Activated T-cell treated with anti-CD3 and anti-CD28 coated beads, Interleukin-2, amount 50 U/mL, for 24 hours (primary cell): ENCODE data around the gene NOD1.
A peak's percentile ranks its signal among the peaks of the same experiment; 100 is the strongest.
"Not testable (repeated sequence)": the region's sequence is repeated elsewhere in the genome, so short reads cannot be mapped to it uniquely, and the experiment has no call there.

Experiments used
- DNase-seq: peaks from one replicate; pipeline ENCODE4 v3.0.0-alpha.2; 2020
- H3K27ac Mint-ChIP-seq: 2 replicates; pipeline ENCODE4 v1.8.0; 2020; ENCODE audit warnings: mild to moderate bottlenecking, mixed read lengths
- H3K27me3 Mint-ChIP-seq: 2 replicates; pipeline ENCODE4 v1.8.0; 2020; ENCODE audit warnings: mixed read lengths
- H3K36me3 Mint-ChIP-seq: 2 replicates; pipeline ENCODE4 v1.8.0; 2020; ENCODE audit warnings: low read depth, mixed read lengths
- H3K4me1 Mint-ChIP-seq: 2 replicates; pipeline ENCODE4 v1.8.0; 2020; ENCODE audit warnings: low read depth, mixed read lengths
- H3K4me3 Mint-ChIP-seq: 2 replicates; pipeline ENCODE4 v1.8.0; 2020; ENCODE audit warnings: mild to moderate bottlenecking, moderate library complexity, mixed read lengths
- H3K9me3 Mint-ChIP-seq: 2 replicates; pipeline ENCODE4 v1.8.0; 2020; ENCODE audit warnings: mixed read lengths

Gene NOD1

DNA sequence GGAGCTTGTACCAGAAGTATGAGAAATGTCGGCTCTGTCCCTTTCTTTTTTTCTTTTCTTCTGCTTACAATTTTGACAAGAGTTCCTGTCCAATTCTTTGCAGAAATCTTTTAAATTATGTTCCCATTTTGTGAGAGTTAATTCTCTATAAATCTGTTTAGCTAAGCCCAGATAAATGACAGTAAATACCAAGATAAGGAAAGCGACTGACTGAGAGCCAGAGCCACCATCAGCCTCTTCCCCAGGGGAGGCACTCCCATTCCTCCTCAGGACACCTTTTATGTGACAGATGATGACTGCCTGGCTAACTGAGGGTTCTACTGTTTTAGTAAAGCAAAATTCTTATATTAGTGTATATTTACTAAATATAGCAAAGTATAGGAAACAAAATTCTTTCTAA, 32.9 kb upstream of the NOD1 start:
- Mint-ChIP-seq H3K36me3 (no peaks in the 10 kb centered on the region), H3K9me3 (peaks cover 3% of the 10 kb centered on the region), H3K4me1 (no peaks in the 10 kb centered on the region), H3K27ac (no peak overlapping the region), H3K27me3 (no peaks in the 10 kb centered on the region), H3K4me3 (no peak overlapping the region)
- no peak for DNase-seq

DNA sequence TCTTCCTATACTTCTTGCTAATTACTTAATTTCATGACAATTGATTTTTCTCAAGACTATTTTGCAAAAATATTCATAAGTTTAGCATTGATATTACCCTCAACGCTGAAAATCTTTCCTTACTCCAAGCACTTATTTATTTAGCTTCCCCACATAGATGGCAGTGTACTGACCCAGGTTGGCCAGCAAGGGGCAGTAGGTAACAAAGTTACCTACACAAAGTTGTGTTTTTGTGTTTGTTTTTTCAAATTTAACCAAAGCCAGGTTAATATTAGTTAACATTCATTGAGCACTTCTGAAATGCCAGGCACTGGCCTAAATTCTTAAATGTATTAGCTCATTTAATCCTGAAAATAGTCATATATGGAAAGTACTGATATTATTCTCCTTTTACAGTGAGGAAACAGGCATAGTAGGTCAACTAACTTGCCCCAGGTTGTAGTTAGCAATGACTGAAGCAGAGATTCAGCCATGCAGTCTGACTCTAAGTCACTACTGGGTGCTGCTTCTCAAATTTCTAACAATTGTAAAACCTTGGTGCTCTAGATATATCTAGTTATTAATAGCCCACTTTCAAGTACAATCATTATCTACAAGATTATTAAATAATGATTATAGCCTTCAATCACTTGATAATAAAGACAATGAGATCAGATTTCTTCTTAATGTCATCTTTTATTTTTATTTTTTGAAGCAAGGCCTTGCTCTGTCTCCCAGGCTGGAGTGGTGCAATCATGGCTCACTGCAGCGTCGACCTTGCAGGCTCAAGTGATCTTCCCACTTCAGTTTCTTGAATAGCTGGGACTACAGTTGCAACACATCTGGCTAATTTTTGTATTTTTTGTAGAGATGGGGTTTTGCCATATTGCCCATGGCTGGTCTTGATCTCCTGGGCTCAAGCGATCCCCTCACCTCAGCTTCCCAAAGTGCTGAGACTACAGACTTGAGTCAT, 31.8 kb upstream of the NOD1 start:
- peaks cover 3% of the 10 kb centered on the region for H3K9me3 Mint-ChIP-seq
- H3K4me3 Mint-ChIP-seq: no peak overlapping the region
- H3K27me3 Mint-ChIP-seq: no peaks in the 10 kb centered on the region
- no peak for DNase-seq
- H3K4me1 Mint-ChIP-seq: peaks cover 6% of the 10 kb centered on the region
- no peaks in the 10 kb centered on the region for H3K36me3 Mint-ChIP-seq
- H3K27ac Mint-ChIP-seq: no peak overlapping the region

GRCh38 chr7:30509171-30509857, 30.7 kb upstream of the NOD1 start:
- not testable (repeated sequence) for H3K27me3 Mint-ChIP-seq, H3K36me3 Mint-ChIP-seq, H3K4me1 Mint-ChIP-seq, H3K4me3 Mint-ChIP-seq, DNase-seq, H3K27ac Mint-ChIP-seq, H3K9me3 Mint-ChIP-seq

- H3K27me3 Mint-ChIP-seq, H3K27ac Mint-ChIP-seq, DNase-seq, H3K4me3 Mint-ChIP-seq, H3K9me3 Mint-ChIP-seq: not testable (repeated sequence)
- H3K4me1 Mint-ChIP-seq: peaks cover 23% of the 10 kb centered on the region
- peaks cover 25% of the 10 kb centered on the region for H3K36me3 Mint-ChIP-seq
Measured at GRCh38 chr7:30507346-30507900, 28.8 kb upstream of the NOD1 start.

DNA sequence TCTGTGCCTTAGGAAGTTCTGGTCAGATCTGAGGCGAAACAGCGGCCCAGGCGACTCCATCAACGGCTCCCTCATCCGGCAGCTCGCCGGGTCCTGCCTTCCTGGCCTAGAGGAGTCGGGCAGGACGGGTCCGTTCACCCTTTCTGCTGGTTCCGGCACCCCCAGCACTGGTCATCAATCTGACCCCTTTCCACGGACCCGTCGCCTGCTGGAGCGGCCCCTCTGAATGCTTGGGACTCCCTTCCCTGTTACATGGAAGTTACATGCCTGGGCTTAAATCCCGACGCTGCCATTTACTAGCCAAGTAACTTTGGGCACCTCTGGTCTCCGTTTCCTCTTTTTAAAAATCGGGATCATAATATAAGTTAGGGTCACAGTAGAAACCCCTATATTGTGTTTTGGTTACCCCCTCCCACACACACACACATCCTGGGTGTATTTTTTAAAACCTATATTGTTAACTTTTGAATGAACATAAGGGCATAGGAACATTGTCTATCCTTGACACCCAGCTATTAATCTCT, 26.7 kb upstream of the NOD1 start:
- Mint-ChIP-seq H3K27ac (peak overlapping the region; percentile 97), H3K27me3 (no peaks in the 10 kb centered on the region), H3K4me3 (peak overlapping the region; percentile 83), H3K36me3 (peaks cover 44% of the 10 kb centered on the region), H3K9me3 (peaks cover 3% of the 10 kb centered on the region), H3K4me1 (peaks cover 41% of the 10 kb centered on the region)
- DNase-seq: no peak

DNA sequence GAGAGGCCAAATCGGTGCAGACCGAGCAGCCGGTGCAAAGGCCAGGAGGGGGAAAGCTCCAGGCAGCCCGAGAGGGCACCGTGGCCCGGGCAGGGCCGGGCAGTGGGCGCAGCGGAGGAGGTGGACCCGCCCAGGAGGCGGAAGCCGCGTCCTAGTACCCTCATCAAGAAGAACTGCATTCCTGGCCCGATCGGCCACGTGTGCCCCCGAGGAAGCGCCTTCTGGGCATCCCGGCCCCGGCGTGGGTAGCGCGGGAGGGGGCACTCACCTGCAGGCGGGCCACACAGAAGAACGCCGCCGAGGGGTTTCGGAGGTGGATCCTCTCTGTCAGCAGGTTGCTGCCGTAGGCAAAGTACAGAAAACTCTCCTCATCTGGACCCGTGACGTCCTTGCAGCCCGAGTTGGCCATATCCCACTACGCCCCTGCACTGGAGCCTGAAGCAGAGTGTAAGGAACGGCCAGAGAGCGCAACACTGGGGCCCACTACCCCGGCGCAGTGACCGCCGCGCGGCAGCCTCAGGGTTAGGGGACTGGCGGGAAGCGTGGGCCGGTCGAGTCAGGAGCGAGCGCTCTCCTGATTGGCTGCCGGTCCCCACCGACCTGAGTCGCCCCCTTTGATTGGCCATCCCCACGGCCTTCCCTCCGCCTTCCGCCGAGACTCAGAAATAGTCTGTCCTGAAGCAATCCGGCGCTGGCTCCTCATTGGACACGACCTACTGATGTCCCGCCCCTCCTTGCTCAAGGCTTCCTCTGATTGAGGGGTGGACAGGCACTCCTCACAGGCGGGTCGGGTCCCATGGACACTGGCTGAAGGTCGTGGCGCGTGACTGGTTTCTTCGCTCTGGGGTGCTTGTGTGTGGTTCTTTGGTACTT, 26.0 kb upstream of the NOD1 start, which contains the start of gene GGCT:
Gene GGCT (minus strand): TSS at position 529 of the 873 bp plus-strand sequence. CDS start 120 bp downstream, at position 409.
- Mint-ChIP-seq H3K27ac (peak within 1 kb of the TSS; percentile 97), H3K4me1 (peaks cover 46% of the 10 kb centered on the region), H3K27me3 (no peaks in the 10 kb centered on the region), H3K4me3 (peak within 1 kb of the TSS; percentile 83), H3K9me3 (peaks cover 3% of the 10 kb centered on the region), H3K36me3 (peaks cover 51% of the 10 kb centered on the region)
- peak; percentile 97 for DNase-seq

DNA sequence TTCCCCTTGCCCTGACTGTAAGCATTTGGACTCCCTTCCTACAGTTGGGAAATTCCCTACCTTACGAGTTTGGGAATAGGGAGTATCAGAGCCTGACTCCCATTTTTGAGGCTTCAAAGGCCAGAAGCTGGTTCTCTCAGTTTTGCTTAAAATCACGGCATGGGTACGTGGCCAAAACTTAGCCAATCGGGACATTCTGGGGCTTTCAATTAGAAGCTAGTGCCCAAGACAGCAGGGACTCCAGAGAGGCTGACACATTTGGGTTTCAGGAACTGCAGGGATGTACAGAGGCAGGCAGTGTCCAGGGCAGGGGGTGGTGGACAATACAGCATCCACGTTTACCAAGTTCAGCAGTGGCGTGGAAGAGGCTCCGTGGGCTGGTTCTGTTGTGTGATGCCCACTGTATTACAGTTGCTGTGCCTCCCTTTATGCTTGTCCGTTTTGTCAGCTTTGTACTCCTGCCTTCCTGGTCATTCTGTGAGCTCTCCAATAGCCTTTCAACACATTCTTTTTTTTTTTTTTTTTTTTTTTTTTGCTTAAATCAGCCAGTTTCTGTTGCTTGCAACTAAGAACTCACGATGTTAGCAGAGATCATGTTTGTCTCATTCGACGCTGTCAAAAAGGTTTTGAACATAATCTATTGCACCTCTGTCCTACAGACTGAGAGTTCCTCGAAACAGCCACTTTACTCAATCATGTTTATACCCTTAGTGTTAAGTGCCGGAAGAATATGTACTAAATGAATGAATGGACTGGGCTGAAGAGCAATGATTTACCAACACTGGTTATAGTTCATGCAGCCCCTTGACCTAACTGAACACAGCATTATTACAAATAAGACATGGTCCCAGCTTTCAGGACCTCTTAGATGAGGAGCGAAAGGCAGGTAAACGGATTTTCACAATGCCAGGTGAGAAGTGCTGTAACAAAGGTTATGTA, 25.0 kb upstream of the NOD1 start:
- Mint-ChIP-seq H3K9me3 (peaks cover 3% of the 10 kb centered on the region), H3K4me1 (peaks cover 46% of the 10 kb centered on the region), H3K36me3 (peaks cover 59% of the 10 kb centered on the region), H3K27me3 (no peaks in the 10 kb centered on the region), H3K27ac (peak overlapping the region; percentile 97), H3K4me3 (peak overlapping the region; percentile 83)
- no peak for DNase-seq

DNA sequence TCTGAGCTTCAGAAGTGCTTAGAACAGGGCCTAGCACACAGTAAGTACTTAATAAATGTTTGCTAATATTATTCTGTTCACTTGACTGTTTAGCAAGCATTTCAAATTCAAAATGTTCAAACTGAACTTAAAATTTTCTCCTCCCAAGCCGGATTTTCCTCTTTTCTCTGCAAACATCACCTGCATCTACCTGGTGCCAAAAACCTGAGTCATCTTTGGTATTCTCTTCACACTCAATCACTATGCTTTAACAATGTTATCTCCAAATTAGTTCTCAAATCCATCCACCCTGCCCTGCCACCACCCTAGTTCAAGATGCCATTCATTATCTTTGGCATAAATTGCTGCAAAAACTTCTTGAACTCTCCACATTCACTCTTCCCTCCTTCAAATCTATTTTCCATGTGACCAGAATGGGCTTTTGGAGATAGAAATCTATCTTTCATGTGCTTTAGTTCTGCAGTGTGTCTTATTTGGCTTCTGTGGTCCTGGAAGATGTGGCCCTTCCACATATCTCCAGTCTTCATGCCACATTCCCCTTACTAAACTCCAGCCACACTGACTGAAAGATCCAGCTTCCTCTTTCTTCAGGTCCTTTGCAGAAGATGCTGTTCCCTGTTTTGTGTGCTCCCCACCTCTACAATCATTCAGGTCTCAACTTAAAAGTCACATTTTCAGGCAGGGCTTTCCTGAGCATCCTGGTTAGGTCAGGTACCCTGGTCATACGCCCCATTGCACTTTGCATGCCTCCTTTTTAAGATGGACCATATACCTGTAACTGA, 24.1 kb upstream of the NOD1 start:
- H3K4me3 Mint-ChIP-seq: peak overlapping the region; percentile 83
- H3K36me3 Mint-ChIP-seq: peaks cover 62% of the 10 kb centered on the region
- H3K4me1 Mint-ChIP-seq: peaks cover 46% of the 10 kb centered on the region
- no peaks in the 10 kb centered on the region for H3K9me3 Mint-ChIP-seq
- no peaks in the 10 kb centered on the region for H3K27me3 Mint-ChIP-seq
- peak overlapping the region; percentile 12 for H3K27ac Mint-ChIP-seq
- no peak for DNase-seq

- no peak overlapping the region for H3K27ac Mint-ChIP-seq
- H3K36me3 Mint-ChIP-seq: peaks cover 74% of the 10 kb centered on the region
- no peak for DNase-seq
- no peaks in the 10 kb centered on the region for H3K27me3 Mint-ChIP-seq
- peaks cover 46% of the 10 kb centered on the region for H3K4me1 Mint-ChIP-seq
- H3K9me3 Mint-ChIP-seq: no peaks in the 10 kb centered on the region
- peak overlapping the region; percentile 3 for H3K4me3 Mint-ChIP-seq
Measured at GRCh38 chr7:30501264-30501663, 22.7 kb upstream of the NOD1 start.

DNA sequence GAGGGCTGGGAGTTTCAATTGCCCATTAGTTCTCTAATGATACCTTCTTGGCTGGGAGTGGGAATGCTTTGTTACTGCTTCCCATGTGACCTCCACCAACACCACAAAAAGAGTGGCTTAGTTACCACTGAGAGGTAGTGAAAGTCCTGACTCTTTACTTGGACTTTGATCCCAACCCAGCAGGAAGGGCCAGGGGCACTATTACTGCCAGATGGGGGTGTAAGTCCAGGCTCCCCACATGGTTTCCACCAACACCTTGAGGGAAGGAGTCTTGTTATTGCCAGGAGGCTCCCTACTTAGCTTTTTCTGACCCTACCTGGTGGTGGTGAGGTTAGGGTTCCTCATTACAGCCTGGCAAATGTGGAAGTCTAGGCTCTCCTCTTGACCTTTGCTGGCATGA, 14.6 kb upstream of the NOD1 start:
- peaks cover 16% of the 10 kb centered on the region for H3K9me3 Mint-ChIP-seq
- no peaks in the 10 kb centered on the region for H3K27me3 Mint-ChIP-seq
- no peak overlapping the region for H3K27ac Mint-ChIP-seq
- no peak for DNase-seq
- H3K36me3 Mint-ChIP-seq: peaks cover 34% of the 10 kb centered on the region
- no peak overlapping the region for H3K4me3 Mint-ChIP-seq
- no peaks in the 10 kb centered on the region for H3K4me1 Mint-ChIP-seq

DNA sequence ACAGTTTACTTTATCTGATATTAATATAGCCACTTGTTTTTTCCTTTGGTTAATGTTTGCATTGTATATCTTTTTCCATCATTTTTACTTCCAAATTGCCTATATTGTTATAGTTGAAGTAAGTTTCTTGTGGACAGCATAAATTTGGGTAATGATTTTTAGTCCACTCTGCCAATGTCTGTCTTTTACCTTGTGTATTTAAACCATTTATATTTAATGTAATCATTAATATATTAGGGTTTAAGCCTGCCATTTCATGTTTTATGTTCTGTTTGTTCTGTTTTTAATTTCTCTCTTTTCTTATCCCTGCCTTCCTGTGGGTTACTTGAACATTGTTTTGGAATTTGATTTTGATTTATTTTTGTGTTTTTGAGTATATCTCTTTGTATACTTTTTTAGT, 12.8 kb upstream of the NOD1 start:
- peaks cover 22% of the 10 kb centered on the region for H3K36me3 Mint-ChIP-seq
- H3K27me3 Mint-ChIP-seq: no peaks in the 10 kb centered on the region
- H3K4me1 Mint-ChIP-seq: no peaks in the 10 kb centered on the region
- DNase-seq: no peak
- peaks cover 16% of the 10 kb centered on the region for H3K9me3 Mint-ChIP-seq
- H3K4me3 Mint-ChIP-seq: no peak overlapping the region
- H3K27ac Mint-ChIP-seq: no peak overlapping the region

DNA sequence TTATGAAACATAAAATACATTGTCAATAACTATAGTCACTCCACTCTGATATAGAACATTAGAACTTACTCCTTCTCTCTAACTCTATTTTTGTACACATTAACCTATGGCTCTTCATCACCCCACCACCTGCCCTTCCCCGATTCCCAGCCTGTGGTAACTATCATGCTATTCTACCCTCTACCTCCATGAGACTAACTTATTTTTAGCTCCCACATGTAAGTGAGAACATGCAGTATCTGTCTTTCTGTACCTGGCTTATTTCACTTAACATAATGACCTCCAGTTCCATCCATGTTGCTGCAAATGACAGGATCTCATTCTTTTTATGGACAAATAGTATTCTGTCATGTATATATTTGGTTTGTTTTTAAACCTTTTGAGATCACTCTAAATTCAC, 8.8 kb upstream of the NOD1 start:
- no peak for DNase-seq
- Mint-ChIP-seq H3K9me3 (peaks cover 8% of the 10 kb centered on the region), H3K27ac (no peak overlapping the region), H3K36me3 (no peaks in the 10 kb centered on the region), H3K27me3 (no peaks in the 10 kb centered on the region), H3K4me1 (no peaks in the 10 kb centered on the region), H3K4me3 (no peak overlapping the region)
